SJCRH30 (cell line): ENCODE results near the gene ZNF397. TPM values are rescaled to one million over a fixed set of nuclear protein-coding genes. Genes with fewer than 3 reads are reported as not detected.

Source experiments
- DNase-seq, 2 experiments: peaks; one replicate each; pipeline ENCODE4 v3.0.0-alpha.2; 2015 to 2020
- H3K27ac ChIP-seq: fragments of 250-450 bp; sonication (Bioruptor Pico); 2 replicates; pipeline ENCODE4 v1.5.1; 2020; ENCODE audit warnings: mild to moderate bottlenecking, moderate library complexity
- H3K27me3 ChIP-seq: fragments of 250-450 bp; sonication (Bioruptor Pico); 2 replicates; pipeline ENCODE4 v1.5.1; 2020; ENCODE audit warnings: mild to moderate bottlenecking, moderate library complexity
- H3K36me3 ChIP-seq: fragments of 250-450 bp; sonication (Bioruptor Pico); 2 replicates; pipeline ENCODE4 v1.5.1; 2020; ENCODE audit warnings: mild to moderate bottlenecking, moderate library complexity
- H3K4me1 ChIP-seq: fragments of 250-450 bp; sonication (Bioruptor Pico); 2 replicates; pipeline ENCODE4 v1.5.1; 2020; ENCODE audit warnings: mild to moderate bottlenecking, moderate library complexity
- H3K4me3 ChIP-seq: fragments of 250-450 bp; sonication (Bioruptor Pico); 2 replicates; pipeline ENCODE4 v1.5.1; 2020; ENCODE audit warnings: mild to moderate bottlenecking, moderate library complexity
- H3K9me3 ChIP-seq: fragments of 250-450 bp; sonication (Bioruptor Pico); replicated peaks from 2 replicates; pipeline ENCODE4 v1.5.1; 2020; ENCODE audit warnings: mild to moderate bottlenecking, moderate library complexity
- total RNA-seq: library from RNA; depleted of rRNA; stranded (reverse); fragments of >200 nt; shearing (Covaris generic); gene quantifications from 2 replicates; pipeline ENCODE4 v1.2.3, GENCODE V29; 2014; rRNA removed

ZNF397 gene
- total RNA-seq, 1 experiment from 2014 or later = 8.6 TPM

GRCh38 chr18:35296060-35296459 is 55.2 kb downstream of the ZNF397 start:
- Histone ChIP-seq H3K9me3 (no peaks in the 10 kb centered on the region), H3K27me3 (no peaks in the 10 kb centered on the region), H3K27ac (no peak overlapping the region), H3K4me1 (no peaks in the 10 kb centered on the region), H3K4me3 (no peak overlapping the region), H3K36me3 (peaks cover 35% of the 10 kb centered on the region)
- DNase-seq = no peak

- H3K4me3 ChIP-seq = no peak overlapping the region
- no peaks in the 10 kb centered on the region for H3K4me1 ChIP-seq
- no peaks in the 10 kb centered on the region for H3K27me3 ChIP-seq
- H3K36me3 ChIP-seq = peaks cover 41% of the 10 kb centered on the region
- no peak overlapping the region for H3K27ac ChIP-seq
- DNase-seq = no peak
- peaks cover 3% of the 10 kb centered on the region for H3K9me3 ChIP-seq
Observed at GRCh38 chr18:35303610-35304009, 62.8 kb downstream of the ZNF397 start.

GRCh38 chr18:35306588-35307250 is 65.9 kb downstream of the ZNF397 start:
- Histone ChIP-seq H3K36me3 (peaks cover 26% of the 10 kb centered on the region), H3K4me1 (no peaks in the 10 kb centered on the region), H3K9me3 (peaks cover 3% of the 10 kb centered on the region), H3K27me3 (no peaks in the 10 kb centered on the region), H3K4me3 (no peak overlapping the region), H3K27ac (no peak overlapping the region)
- no peak for DNase-seq

Other genes starting within 250 kb of the ZNF397 start
- 21.3 and 21.5 TPM in 2 replicates for gene MAPRE2, start 199.6 kb upstream of the ZNF397 start, total RNA-seq
- 8.1 and 8.4 TPM in 2 replicates for gene ZSCAN30, start 49.2 kb downstream of the ZNF397 start, total RNA-seq
- gene ZNF24, start 103.4 kb downstream of the ZNF397 start, total RNA-seq = 34.8 and 38.9 TPM in 2 replicates
- 0.06 and 0.10 TPM in 2 replicates for gene ZNF396, start 136.3 kb downstream of the ZNF397 start, total RNA-seq